ENCODE results near the gene BASP1.

- TF ChIP-seq SUZ12 (IDR thresholded peaks at IDR 0.05; ENCODE audit: extremely low read depth, insufficient read depth, insufficient read length): no peak
- no peak for TF ChIP-seq YY1 (IDR thresholded peaks at IDR 0.05; ENCODE audit: insufficient read depth, insufficient read length)
- TF ChIP-seq ZNF274 (IDR thresholded peaks at IDR 0.05; ENCODE audit: low read depth, low read length): no peak
Observed at GRCh38 chr5:17269201-17269600, 51.8 kb downstream of the BASP1 start.
